ENCODE measurements around the gene BEND5. TPM values are rescaled to one million over a fixed set of nuclear protein-coding genes. Genes with fewer than 3 reads are reported as not detected.

BEND5 gene
- total RNA-seq, 4 donors from 2014 or later, result 1.1 to 3.5 (median 1.4) TPM

GRCh38 chr1:48771561-48771960 lies 5.1 kb downstream of the BEND5 start:
- Histone ChIP-seq H3K36me3 (no peaks in the 10 kb centered on the region), H3K4me3 (no peak overlapping the region), H3K4me1 (peaks cover 17 to 28% of the 10 kb centered on the region in 2 donors), H3K27ac (no peak overlapping the region), H3K9me3 (no peaks in the 10 kb centered on the region), H3K27me3 (no peaks in the 10 kb centered on the region)
- DNase-seq (no peak), ATAC-seq (no peak)
- no peak for TF ChIP-seq POLR2A (IDR thresholded peaks at IDR 0.05)
- TF ChIP-seq CTCF (IDR thresholded peaks at IDR 0.05 in 4 of 5, conservative IDR thresholded peaks at IDR 0.05 in 1 of 5), result no peak
- intact Hi-C loops (cut with DNase I; ENCODE audit: low total_unique reads) (no loop called here), in situ Hi-C loops (cut with MboI; ENCODE audit: low sequenced_read_pairs in 4 of 4) (no loop called here)

- TF ChIP-seq CTCF (IDR thresholded peaks at IDR 0.05 in 4 of 5, conservative IDR thresholded peaks at IDR 0.05 in 1 of 5), result no peak
- no peak for TF ChIP-seq POLR2A (IDR thresholded peaks at IDR 0.05)
- no peaks in the 10 kb centered on the region for H3K27me3 ChIP-seq
- in situ Hi-C loops (cut with MboI; ENCODE audit: low sequenced_read_pairs in 4 of 4), result no loop called here
- intact Hi-C loops (cut with DNase I; ENCODE audit: low total_unique reads), result no loop called here
- DNase-seq (no peak), ATAC-seq (no peak)
- H3K27ac ChIP-seq, result no peak overlapping the region
- H3K9me3 ChIP-seq, result no peaks in the 10 kb centered on the region
- H3K4me3 ChIP-seq, result no peak overlapping the region
- peaks cover 17 to 20% of the 10 kb centered on the region in 2 donors for H3K4me1 ChIP-seq
- H3K36me3 ChIP-seq, result no peaks in the 10 kb centered on the region
Measured at GRCh38 chr1:48767975-48768510, 8.6 kb downstream of the BEND5 start.

- Histone ChIP-seq H3K4me1 (peaks cover 0 to 6% of the 10 kb centered on the region in 2 donors), H3K27me3 (no peaks in the 10 kb centered on the region), H3K27ac (no peak overlapping the region), H3K4me3 (no peak overlapping the region), H3K36me3 (no peaks in the 10 kb centered on the region), H3K9me3 (no peaks in the 10 kb centered on the region)
- DNase-seq (no peak), ATAC-seq (no peak)
- TF ChIP-seq POLR2A (IDR thresholded peaks at IDR 0.05) (no peak), CTCF (IDR thresholded peaks at IDR 0.05 in 4 of 5, conservative IDR thresholded peaks at IDR 0.05 in 1 of 5) (no peak)
- in situ Hi-C loops (cut with MboI; ENCODE audit: low sequenced_read_pairs in 4 of 4), result no loop called here
- intact Hi-C loops (cut with DNase I; ENCODE audit: low total_unique reads), result no loop called here
Measured at GRCh38 chr1:48765335-48765734, 11.4 kb downstream of the BEND5 start.

- TF ChIP-seq POLR2A (IDR thresholded peaks at IDR 0.05), result no peak
- no peak for TF ChIP-seq CTCF (IDR thresholded peaks at IDR 0.05 in 4 of 5, conservative IDR thresholded peaks at IDR 0.05 in 1 of 5)
- no peak overlapping the region for H3K27ac ChIP-seq
- intact Hi-C loops (cut with DNase I; ENCODE audit: low total_unique reads), result no loop called here
- no peaks in the 10 kb centered on the region for H3K27me3 ChIP-seq
- H3K4me1 ChIP-seq, result no peaks in the 10 kb centered on the region
- no peaks in the 10 kb centered on the region for H3K9me3 ChIP-seq
- DNase-seq (no peak), ATAC-seq (no peak)
- no peaks in the 10 kb centered on the region for H3K36me3 ChIP-seq
- H3K4me3 ChIP-seq, result no peak overlapping the region
- in situ Hi-C loops (cut with MboI; ENCODE audit: low sequenced_read_pairs in 4 of 4), result no loop called here
Measured at GRCh38 chr1:48761986-48762385, 14.7 kb downstream of the BEND5 start.

GRCh38 chr1:48761411-48761810 lies 15.3 kb downstream of the BEND5 start:
- no peak for TF ChIP-seq POLR2A (IDR thresholded peaks at IDR 0.05)
- no peak for TF ChIP-seq CTCF (IDR thresholded peaks at IDR 0.05 in 4 of 5, conservative IDR thresholded peaks at IDR 0.05 in 1 of 5)
- in situ Hi-C loops (cut with MboI; ENCODE audit: low sequenced_read_pairs in 4 of 4), result no loop called here
- no peaks in the 10 kb centered on the region for H3K36me3 ChIP-seq

More at GRCh38 chr1:48761411-48761810, 15.3 kb downstream of the BEND5 start:
- Histone ChIP-seq H3K4me3 (no peak overlapping the region), H3K9me3 (no peaks in the 10 kb centered on the region), H3K4me1 (no peaks in the 10 kb centered on the region), H3K27ac (no peak overlapping the region), H3K27me3 (no peaks in the 10 kb centered on the region)
- ATAC-seq (no peak), DNase-seq (no peak)
- intact Hi-C loops (cut with DNase I; ENCODE audit: low total_unique reads), result no loop called here

All from gastrocnemius medialis (tissue), 4 donors.